HG03342 (cell line): ENCODE measurements around the gene POMT1.
"Not testable (repeated sequence)": the region's sequence is repeated elsewhere in the genome, so short reads cannot be mapped to it uniquely, and the experiment has no call there.

Source experiments
- ATAC-seq: cut with Tn5 transposase; IDR thresholded peaks from one replicate; pipeline ENCODE4 v1.9.1; 2021; ENCODE audit warnings: mild to moderate bottlenecking, moderate library complexity; ENCODE audit not compliant: unreplicated experiment

The POMT1 gene

GRCh38 chr9:131550465-131550864 is 47.7 kb downstream of the POMT1 start:
- ATAC-seq = not testable (repeated sequence)

GRCh38 chr9:131552030-131552429 is 49.3 kb downstream of the POMT1 start:
- no peak for ATAC-seq

GRCh38 chr9:131554087-131554842 is 51.5 kb downstream of the POMT1 start:
- ATAC-seq = no peak

GRCh38 chr9:131554843-131555351 is 52.2 kb downstream of the POMT1 start:
- no peak for ATAC-seq

- ATAC-seq = no peak
These were observed 53.3 kb downstream of the POMT1 start for GRCh38 chr9:131555841-131556673.

- ATAC-seq = no peak
These were observed 55.3 kb downstream of the POMT1 start for GRCh38 chr9:131557855-131558548.

- no peak for ATAC-seq
These were observed 56.8 kb downstream of the POMT1 start for GRCh38 chr9:131559421-131560000.

- ATAC-seq = no peak
These were observed 59.6 kb downstream of the POMT1 start for GRCh38 chr9:131562032-131562959.

GRCh38 chr9:131565369-131565768 is 62.7 kb downstream of the POMT1 start:
- ATAC-seq = no peak

- ATAC-seq = no peak
These were observed 63.4 kb downstream of the POMT1 start for GRCh38 chr9:131566158-131566557.

GRCh38 chr9:131567910-131568309 is 65.2 kb downstream of the POMT1 start:
- no peak for ATAC-seq
